Limb (tissue), 2 donors: ENCODE data around the gene HBA2.
"Not testable (repeated sequence)": the region's sequence is repeated elsewhere in the genome, so short reads cannot be mapped to it uniquely, and the experiment has no call there.

Experiments
- DNase-seq, 2 donors: peaks; one replicate each; pipeline ENCODE4 v3.0.0-alpha.2; 2016; ENCODE audit errors: extremely low spot score in 2 of 2

Gene HBA2

DNA sequence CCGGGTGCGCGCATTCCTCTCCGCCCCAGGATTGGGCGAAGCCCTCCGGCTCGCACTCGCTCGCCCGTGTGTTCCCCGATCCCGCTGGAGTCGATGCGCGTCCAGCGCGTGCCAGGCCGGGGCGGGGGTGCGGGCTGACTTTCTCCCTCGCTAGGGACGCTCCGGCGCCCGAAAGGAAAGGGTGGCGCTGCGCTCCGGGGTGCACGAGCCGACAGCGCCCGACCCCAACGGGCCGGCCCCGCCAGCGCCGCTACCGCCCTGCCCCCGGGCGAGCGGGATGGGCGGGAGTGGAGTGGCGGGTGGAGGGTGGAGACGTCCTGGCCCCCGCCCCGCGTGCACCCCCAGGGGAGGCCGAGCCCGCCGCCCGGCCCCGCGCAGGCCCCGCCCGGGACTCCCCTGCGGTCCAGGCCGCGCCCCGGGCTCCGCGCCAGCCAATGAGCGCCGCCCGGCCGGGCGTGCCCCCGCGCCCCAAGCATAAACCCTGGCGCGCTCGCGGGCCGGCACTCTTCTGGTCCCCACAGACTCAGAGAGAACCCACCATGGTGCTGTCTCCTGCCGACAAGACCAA lies at the start of gene HBA2:
HBA2 (plus strand) TSS at position 503 of the 568 bp plus-strand sequence; CDS start at position 540, 37 bp downstream.
- not testable (repeated sequence) for DNase-seq

DNA sequence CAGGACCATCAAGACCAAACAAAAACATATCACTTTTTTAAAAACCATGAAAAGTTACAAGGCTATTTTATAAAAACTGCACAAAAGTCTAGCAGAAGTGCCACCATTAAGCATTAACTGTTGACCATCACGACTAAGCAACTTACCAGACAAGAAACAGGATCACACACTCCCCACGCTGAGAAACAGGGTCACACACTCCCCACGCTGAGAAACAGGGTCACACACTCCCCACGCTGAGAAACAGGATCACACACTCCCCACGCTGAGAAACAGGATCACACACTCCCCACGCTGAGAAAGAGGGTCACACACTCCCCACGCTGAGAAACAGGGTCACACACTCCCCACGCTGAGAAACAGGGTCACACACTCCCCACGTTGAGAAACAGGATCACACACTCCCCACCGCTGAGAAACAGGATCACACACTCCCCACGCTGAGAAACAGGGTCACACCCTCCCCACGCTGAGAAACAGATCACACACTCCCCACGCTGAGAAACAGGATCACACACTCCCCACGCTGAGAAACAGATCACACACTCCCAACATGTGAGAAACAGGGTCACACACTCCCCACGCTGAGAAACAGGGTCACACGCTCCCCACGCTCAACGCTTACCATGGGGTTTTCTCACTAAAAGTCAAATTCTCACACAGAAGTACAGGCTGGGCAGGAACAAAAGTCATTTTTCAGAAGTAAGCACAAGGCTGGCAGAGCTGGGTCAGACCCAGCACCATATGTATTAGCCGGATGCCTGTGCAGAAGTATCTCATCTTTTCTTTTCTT lies 48.9 kb upstream of the HBA2 start:
- not testable (repeated sequence) for DNase-seq

DNA sequence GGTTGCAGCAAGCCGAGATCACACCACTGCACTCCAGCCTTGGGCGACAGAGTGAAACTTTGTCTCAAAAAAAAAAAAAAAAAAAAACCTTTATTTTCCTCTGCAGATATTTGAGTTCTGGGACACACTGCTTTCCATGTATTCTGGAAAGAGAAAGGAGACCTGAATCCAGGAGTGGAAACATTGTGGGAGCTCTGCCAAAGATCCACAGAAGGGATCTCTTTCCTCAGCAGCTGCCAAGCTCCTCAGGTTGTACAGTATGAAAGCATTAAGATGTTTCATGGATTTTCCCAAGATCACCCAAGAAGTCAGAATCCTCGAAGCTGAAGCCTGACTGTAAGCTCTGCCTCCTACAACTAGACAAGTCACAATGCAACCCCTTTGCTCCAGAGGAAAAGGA lies 47.7 kb upstream of the HBA2 start:
- no peak for DNase-seq

DNA sequence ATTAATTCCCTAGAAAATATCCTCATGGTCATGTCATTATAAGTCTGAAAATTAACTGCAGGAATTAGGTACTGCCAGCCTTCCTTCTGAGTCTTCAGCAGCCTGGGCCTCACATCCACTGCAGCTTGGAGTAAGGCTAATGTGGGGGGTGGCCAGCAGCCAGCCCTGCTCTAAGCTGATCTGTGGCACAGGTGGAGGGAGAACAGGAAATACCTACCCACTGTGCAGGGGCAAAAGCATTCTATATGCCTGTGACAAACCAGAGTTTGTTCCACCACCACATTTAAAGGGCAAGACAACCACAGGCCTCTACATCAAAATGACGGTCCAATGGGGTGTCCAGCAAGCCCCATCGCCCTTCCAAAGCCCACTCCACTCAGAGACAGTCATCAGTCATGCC lies 43.6 kb upstream of the HBA2 start:
- no peak for DNase-seq

DNA sequence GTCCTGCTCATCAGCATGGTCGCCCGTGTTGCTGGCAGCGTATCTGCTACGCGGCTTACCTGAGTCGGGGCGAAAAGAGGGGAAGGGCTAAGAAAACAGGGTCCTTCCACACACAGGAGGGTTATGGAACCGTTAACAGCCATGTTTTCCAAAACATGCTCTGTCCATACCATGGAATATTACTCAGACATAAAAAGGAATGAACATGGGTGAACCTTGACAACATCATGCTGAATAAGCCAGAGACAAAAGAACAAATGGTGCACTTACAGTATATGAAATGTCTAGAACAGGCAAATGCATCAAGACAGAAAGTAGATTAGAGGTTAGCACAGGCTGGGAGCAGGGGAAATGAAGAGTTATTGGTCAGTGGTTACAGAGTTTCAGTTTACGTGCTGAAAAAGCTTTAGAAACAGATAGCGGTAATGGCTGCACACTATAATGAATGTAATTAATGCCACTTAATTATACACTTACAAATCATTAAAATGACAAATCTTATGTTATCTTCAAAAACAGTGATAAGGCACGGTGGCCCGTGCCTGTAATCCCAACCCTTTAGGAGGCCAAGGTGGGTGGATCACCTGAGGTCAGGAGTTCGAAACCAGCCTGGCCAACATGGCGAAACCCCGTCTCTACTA lies 42.0 kb upstream of the HBA2 start:
- no peak for DNase-seq

DNA sequence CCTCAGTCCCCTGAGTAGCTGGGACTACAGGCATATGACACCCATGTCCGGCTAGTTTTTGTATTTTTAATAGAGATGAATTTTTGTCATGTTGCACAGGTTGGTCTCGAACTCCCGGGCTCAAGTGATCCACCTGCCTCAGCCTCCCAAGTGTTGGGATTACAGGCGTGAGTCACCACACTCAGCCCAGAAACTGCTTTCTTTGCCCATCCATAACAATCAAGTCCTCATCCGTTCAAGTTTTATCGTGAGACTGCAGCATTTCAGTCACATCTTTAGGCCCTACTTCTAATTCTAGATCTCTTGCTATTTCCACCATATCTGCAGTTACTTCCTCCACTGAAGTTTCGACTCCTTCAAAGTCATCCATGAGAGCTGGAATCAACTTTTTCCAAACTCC lies 40.6 kb upstream of the HBA2 start:
- DNase-seq, result no peak

DNA sequence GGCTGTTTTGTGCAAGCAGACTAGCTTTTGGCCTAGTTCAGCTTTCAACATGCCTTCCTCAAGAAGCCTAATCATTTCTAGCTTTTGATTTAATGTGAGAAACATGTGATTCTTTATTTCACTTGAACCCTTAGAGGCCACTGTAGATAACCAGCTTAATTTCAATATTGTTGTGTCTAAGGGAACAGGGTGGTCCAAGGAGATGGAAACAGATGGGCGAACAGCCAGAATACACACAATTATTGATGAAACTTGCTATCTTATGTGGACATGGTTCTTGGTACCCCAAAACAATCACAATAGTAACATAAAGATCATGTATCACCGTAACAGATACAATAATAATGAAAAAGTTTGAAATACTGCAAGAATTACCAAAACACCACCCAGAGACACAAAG lies 39.0 kb upstream of the HBA2 start:
- no peak for DNase-seq

DNA sequence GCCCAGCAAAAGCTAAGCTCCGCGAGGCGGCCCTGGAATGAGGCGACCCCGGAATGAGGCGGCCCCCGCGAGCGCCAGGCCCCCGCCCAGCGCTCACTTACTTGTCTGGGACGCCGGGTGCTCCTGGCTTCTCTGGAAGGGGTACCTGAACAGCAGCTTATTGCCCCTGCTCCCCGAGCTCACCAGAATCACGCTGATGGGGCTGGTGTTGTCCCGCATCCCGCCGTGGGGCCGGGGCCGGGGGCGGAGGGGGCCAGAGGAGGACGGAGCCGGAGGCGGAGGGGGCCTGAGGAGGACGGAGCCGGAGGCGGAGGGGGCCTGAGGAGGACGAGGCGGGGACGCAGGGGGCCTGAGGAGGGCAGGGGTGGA lies 34.6 kb upstream of the HBA2 start:
- peak; percentile 9 to 71 for DNase-seq

DNA sequence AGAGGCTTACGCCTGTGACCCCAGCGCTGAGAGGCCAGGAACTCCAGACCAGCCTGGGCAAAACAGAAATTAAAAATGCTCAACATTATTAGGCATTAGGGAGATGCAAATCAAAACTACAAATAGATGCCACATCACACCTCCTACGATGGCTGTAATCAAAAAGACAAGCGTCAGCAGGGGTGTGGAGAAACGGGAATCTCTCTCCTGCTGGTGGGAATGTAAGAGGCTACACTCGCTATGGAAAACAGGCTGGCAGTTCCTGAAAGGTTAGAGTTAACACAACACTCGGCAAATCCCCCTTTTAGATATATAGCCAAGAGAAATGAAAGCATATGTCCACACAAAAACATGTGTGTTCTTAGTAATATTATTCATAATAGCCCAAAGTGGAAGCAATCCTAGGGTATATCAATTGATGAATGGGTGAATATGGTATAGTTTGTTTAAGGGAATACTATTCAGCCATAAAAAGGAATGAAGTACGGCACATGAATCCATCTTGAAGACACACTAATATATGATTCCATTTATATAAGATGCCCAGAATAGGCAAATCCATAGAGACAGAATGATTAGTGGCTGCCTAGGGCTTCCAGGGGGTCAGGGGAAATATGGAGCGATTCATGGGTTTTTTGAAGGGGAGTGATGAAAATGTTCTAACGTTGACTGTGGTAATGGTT lies 32.4 kb upstream of the HBA2 start:
- no peak for DNase-seq

DNA sequence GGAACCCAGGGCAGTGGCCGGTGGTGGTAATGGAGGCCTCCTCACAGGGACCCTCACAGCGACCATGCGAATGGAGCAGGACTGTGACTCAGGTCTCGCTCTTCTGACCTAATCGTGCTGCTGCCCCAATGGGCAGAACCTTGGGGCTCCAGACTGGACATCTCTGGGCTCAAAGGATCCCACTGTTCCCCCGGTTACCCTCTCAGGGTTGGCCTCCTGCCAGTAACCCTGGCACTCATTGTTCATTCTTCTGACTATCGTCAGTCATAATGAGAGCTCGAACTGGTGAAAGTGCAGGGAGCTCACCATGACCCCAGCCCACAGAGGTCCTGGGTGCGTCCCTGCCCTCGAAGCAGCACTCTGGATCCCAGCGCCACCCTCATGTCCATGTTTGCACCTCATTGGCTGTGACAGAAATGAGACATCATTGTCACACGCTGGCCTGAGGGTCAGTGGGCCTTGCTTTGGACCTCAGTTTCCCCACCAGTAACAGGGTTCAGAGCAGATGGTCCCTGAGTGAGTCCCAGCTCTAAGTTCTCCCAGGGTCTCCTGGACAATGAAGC lies 30.2 kb upstream of the HBA2 start:
- no peak for DNase-seq

DNA sequence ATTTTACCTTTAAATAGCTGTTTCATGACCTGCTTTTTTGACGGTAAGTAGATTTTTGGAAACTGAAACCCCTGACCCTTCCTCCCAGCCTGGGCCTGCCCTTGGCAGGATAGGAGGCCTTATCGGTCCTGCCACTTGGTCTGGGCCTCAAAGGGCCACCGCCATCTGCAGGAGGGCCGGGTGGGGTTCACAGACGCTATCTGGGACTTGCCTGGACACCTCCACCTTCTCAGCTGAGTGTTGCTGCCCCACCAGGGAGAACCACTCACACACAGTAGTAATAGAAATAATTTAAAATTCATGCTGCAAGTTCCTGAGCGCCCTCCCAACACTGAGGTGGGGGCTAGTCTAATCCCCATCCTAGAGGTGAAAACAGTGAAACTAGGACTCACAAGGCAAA lies 29.6 kb upstream of the HBA2 start:
- DNase-seq, result no peak

DNA sequence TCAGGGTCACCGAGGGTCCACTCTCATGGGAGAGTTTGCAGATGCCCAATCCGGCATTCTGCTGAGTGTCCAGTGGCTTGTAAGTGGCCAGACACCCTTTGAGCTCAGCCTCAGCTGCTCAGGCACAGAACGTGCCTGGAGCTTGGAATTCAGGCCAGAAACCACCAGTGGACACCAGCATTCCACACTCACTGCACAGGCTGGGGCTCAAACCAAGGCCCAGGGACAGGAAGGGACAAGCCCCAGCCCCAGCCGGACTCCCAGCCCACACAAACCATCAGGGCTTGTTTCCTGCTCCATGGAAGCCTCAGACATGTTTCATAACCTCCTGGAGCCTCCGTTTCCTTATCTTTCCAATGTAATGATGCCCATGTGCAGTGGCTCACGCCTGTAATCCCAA lies 29.2 kb upstream of the HBA2 start:
- no peak for DNase-seq

DNA sequence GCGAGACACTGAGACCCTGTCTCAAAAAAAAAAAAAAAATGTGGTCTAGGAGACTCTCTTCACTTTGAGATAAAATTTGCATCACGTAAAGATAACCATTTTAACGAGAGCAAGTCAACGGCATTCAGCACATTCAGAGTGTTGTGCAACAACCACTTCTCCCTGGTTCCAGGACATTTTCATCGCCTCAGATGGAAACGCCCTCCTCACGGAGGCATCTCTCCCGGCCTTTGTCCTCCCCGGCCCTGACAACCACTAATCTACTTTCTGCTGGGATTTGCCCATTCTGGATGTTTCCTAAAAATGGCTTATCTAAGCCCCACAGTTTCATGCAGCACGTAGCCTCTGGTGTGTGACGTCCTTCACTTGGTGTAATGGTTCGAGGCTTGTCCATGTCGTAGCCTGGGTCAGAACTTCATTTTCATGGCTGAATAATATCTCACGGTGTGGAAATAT lies 27.9 kb upstream of the HBA2 start:
- no peak for DNase-seq

DNA sequence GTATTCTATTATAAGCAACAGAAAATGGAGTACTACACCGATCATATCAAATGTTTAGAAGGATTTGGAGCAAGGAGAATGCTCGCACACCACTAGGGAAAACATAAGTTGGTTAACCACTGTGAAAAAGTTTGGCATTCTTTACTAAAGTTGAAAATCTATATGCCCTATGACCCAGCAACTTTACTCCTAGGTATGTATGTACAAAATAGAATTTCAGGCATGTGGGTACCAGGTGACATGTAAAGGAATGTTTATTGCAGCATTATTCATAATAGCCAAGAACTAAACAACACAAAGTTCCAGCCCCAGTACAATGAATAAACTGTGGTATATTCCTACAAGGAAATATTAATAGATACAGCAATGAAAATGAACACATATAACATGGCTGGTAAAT lies 26.0 kb upstream of the HBA2 start:
- DNase-seq, result no peak

DNA sequence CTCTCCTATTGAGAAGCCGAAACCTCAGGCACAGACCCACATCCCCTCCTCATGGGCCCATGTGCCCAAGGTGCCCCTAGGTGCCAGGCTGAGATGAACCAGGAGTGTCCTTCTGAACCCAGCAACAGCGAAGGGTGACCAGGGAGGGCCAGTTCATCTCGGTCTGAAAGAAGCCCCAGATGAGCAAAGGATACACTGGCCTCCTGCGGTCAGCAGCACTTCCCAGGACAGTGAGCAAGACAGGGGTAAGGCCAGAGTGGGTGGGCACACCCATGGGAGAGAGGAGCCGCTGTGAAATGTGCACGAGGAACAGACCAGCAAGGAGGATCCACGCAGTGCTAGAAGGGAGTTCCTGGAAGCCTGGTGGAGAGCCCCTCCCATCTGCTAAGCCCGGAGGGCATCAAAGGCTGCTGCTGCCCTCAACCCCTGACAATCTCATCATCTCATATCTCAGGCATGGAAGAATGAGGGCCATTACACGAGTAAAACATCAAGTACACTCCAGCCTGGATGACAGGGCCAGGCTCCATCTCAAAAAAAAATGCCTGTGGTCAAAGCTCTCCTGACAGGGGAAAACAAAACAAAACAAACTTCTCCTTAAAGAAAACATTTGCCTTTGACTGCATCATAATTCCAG lies 23.5 kb upstream of the HBA2 start:
- no peak for DNase-seq

DNA sequence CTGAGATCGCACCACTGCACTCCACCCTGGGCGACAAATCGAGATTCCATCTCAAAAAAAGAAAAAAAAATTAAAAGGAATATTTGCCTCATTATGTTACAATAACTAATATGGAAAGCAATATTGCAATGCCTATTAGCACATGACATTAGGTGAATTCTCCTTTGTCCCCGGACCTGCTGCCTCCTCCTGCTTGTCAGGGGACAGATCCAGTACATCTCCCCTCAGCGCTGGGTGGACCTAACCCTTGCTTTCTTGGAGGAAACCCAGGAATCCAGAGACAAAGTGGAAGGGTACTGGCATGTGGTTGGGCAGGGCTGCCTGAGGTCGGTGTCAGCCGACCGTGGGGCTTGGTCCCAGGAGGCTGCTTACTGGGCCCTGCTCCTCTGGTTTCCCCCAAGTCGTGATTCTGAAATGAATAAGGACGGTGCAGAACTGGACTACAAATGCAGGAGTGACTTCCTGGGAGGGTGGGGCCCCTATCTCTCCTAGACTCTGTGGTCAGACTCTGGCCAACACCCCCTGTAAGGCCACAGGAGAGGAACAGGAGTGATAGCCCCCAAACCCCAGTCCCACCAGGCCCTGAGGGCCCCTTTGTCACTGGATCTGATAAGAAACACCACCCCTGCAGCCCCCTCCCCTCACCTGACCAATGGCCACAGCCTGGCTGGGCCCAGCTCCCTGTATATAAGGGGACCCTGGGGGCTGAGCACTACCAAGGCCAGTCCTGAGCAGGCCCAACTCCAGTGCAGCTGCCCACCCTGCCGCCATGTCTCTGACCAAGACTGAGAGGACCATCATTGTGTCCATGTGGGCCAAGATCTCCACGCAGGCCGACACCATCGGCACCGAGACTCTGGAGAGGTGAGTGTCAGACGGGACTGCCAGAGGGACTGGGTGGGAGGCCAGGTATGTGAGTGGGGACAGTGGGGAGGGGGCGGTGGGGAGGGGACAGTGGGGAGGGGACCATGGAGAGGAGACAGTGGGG lies 20.2 kb upstream of the HBA2 start, which contains the start of gene HBZ:
HBZ (plus strand) TSS at position 504 of the 988 bp plus-strand sequence; CDS start at position 770, 266 bp downstream.
- DNase-seq, result no peak

DNA sequence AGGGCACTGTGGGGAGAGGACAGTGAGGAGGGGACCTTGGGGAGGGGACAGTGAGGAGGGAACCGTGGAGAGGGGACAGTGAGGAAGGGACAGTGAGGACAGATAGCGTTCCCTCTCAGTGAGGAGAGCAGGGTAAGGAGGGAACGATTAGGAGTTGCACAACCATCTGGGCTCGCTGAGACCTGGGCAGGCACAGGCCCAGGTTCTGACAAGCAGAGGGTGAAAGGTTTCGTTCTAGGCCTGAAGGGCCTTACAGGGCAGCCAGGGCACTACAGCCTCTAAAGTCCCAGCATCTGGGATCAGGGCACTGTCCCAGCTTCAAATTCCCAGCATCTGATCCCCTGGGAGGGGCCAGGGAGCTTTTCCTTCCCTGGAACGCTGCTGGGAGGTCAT lies 19.6 kb upstream of the HBA2 start:
- not testable (repeated sequence) for DNase-seq

DNA sequence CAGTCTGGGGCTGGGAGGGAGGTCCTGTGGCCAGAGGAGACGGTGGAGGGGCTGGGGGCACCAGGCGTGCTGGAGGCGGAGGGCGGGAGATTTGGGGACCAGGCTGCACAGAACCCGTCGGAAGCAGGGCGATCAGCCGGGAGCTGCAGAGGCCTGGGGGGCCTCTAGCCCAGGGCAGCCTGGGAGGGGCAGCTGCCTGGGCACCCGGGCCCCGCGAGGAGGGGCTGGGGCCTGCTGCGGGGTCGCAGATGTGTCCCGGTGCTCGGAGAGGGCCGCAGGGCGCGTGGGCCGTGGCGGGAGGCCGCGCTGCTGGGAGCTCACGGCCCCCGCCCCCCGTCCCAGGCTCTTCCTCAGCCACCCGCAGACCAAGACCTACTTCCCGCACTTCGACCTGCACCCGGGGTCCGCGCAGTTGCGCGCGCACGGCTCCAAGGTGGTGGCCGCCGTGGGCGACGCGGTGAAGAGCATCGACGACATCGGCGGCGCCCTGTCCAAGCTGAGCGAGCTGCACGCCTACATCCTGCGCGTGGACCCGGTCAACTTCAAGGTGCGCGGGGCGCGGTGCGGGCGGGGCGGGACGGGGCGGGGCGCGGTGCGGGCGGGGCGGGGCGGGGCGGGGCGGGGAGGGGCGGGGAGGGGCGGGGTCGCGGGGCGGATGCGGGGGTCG lies 19.0 kb upstream of the HBA2 start:
- not testable (repeated sequence) for DNase-seq

DNA sequence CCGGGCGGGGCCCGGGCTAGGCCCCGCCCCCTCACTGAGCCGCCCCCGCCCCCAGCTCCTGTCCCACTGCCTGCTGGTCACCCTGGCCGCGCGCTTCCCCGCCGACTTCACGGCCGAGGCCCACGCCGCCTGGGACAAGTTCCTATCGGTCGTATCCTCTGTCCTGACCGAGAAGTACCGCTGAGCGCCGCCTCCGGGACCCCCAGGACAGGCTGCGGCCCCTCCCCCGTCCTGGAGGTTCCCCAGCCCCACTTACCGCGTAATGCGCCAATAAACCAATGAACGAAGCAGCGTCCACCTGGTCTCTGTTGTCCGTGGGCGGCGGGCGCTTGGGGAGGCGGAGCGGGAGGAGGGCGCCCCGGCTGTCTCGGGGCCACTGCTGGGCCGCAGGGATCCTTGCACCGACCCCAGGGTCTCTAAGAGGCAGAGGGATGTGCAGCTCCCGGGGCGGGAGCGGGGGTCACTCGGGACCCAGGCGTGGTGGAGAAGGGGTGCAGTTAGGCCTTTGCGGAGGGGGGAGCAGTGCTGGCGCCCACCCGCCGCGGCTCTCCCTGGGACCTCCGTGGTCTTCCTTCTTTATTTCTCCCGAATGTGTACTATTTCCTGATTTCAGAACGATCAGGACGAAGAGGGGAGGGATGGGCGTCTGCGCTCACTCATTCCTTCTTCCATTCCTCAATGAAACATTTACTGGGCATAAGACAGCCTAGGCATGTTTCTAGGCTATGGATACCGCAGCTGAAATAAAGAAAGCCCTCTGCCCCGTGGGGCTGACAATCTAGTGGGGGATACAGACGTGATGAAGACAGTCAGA lies 18.3 kb upstream of the HBA2 start:
- DNase-seq, result peak; percentile 22 to 35
